Breast epithelium (tissue), 3 donors: ENCODE measurements around the gene APEX2.

Experiments used
- POLR2A ChIP-seq: fragments of 450-650 bp; IDR thresholded peaks from one replicate; pipeline ENCODE4 v1.6.1; 2016; ENCODE audit warnings: antibody characterized with exemption, mild to moderate bottlenecking, moderate library complexity
- TF ChIP-seq, protein P1 (sequence below), 3 donors: fragments of 450-650 bp; IDR thresholded peaks; one replicate each; pipeline ENCODE4 v1.5.1; 2016 to 2017; ENCODE audit warnings: antibody characterized with exemption in 3 of 3, mild to moderate bottlenecking in 3 of 3, moderate library complexity in 3 of 3

DNA sequence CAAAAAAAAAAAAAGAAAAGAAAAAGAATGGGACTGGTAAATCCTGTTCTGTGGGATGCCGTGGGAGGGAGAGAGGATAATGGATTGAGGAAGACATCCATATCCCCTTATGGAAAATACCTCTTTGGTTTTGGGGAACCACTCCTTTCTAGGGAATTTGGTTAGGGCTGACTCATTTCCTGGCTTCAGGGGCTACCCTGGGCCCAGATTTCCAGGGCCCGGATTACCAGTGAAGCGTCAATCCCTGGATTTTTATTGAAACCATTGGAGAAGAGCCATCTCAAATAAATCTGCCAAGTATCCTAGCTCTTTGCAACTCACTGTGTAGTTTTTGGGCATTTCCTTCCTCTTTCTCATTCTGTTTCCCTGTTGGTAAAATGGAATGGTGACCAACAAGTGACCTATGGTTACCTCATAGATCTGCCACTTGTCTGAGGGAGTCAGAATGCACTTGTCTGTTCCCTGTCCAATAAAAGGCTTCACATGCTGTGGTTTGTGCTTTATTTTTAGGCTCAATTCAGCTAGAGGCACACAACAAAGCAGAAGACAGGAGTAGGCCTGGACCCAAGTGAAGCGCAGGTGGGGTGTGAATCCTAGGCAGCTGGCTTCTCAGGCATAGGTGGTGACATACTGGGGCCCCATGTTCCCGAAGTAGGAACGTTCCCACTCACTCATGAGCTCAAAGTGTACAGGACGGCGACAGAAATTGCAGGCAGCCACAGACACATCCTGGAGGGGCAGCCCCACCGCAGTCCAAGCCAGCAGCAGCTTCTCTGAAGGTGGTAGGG lies 8.6 kb downstream of the APEX2 start:
- TF ChIP-seq, protein P1, sequence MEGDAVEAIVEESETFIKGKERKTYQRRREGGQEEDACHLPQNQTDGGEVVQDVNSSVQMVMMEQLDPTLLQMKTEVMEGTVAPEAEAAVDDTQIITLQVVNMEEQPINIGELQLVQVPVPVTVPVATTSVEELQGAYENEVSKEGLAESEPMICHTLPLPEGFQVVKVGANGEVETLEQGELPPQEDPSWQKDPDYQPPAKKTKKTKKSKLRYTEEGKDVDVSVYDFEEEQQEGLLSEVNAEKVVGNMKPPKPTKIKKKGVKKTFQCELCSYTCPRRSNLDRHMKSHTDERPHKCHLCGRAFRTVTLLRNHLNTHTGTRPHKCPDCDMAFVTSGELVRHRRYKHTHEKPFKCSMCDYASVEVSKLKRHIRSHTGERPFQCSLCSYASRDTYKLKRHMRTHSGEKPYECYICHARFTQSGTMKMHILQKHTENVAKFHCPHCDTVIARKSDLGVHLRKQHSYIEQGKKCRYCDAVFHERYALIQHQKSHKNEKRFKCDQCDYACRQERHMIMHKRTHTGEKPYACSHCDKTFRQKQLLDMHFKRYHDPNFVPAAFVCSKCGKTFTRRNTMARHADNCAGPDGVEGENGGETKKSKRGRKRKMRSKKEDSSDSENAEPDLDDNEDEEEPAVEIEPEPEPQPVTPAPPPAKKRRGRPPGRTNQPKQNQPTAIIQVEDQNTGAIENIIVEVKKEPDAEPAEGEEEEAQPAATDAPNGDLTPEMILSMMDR (IDR thresholded peaks at IDR 0.05): no peak
- no peak for TF ChIP-seq POLR2A
